A549 (cell line): Measurements from ENCODE around the gene CACNA1I. TPM values are rescaled to one million over a fixed set of nuclear protein-coding genes. Genes with fewer than 3 reads are reported as not detected.

Experiments used
- ATAC-seq, 2 experiments: fragments of 200-7000 bp in 1 of 2; fragments of >200 bp in 1 of 2; cut with Nextera tagmentation in 1 of 2; cut with Tn5 transposase in 1 of 2; 3 replicates each; pipeline versions ENCODE4 v1.8.0 to v1.9.1; 2018 to 2020; ENCODE audit warnings: mild to moderate bottlenecking in 1 of 2, moderate library complexity in 1 of 2
- CTCF ChIA-PET: fragments of 300-600 bp; sonication (Branson Sonifier 250); formaldehyde crosslinking; extraction: SDS; loops from one replicate; lab custom pipeline; 2021; ENCODE audit warnings: antibody characterized with exemption, inconsistent platforms; lab: Yijun Ruan, JAX
- POLR2A ChIA-PET: fragments of 350-600 bp; formaldehyde crosslinking; extraction: SDS; loops from one replicate; lab custom pipeline; 2021; ENCODE audit warnings: antibody characterized with exemption, inconsistent platforms; lab: Yijun Ruan, JAX
- DNase-seq, 2 experiments: peaks; one replicate each; pipeline versions ENCODE4 v3.0.0 to v3.0.0-alpha.2; 2011 to 2016; ENCODE audit warnings: low read depth in 1 of 2, low spot score in 1 of 2
- FAIRE-seq: peaks from 2 replicates; lab custom pipeline; 2011; peaks lifted over from hg19 to GRCh38; lab: Jason Lieb, UNC
- H3K27ac ChIP-seq, 2 experiments: fragments of >200 bp; sonication (Bioruptor Twin); formaldehyde crosslinking; 3 replicates each; pipeline ENCODE4 v1.5.1; 2016 to 2017
- H3K4me1 ChIP-seq: fragments of >200 bp; sonication (Bioruptor Twin); formaldehyde crosslinking; 3 replicates; pipeline ENCODE4 v1.6.1; 2016
- H3K4me2 ChIP-seq: fragments of >200 bp; sonication (Bioruptor Twin); formaldehyde crosslinking; 3 replicates; pipeline ENCODE4 v1.6.1; 2016
- H3K4me3 ChIP-seq: fragments of >200 bp; sonication (Bioruptor Twin); formaldehyde crosslinking; 3 replicates; pipeline ENCODE4 v1.5.1; 2016
- H3K9me3 ChIP-seq: fragments of >200 bp; sonication (Bioruptor Twin); formaldehyde crosslinking; 3 replicates; pipeline ENCODE4 v1.6.1; 2016
- ATOH8 ChIP-seq: fragments of 250-450 bp; sonication (Bioruptor Pico); IDR thresholded peaks from 2 replicates; pipeline ENCODE4 v1.5.0; 2020; ENCODE audit warnings: low read depth, mild to moderate bottlenecking, moderate library complexity
- BHLHE40 ChIP-seq: IDR thresholded peaks from 2 replicates; pipeline ENCODE4 v1.6.1; 2012; ENCODE audit warnings: low read depth, low read length, inconsistent platforms
- CHD2 ChIP-seq: fragments of 150-350 bp; IDR thresholded peaks from 2 replicates; pipeline ENCODE4 v1.6.1; 2014; ENCODE audit warnings: low read length; ENCODE audit not compliant: partially characterized antibody
- EP300 ChIP-seq, 2 experiments: fragments of >200 bp; sonication (Bioruptor Twin); formaldehyde crosslinking; IDR thresholded peaks; 2 replicates in 1 of 2; 3 replicates in 1 of 2; pipeline ENCODE4 v1.6.1; 2016 to 2017
- FOSL2 ChIP-seq, 2 experiments: fragments of 450-650 bp in 1 of 2; fragments of >200 bp in 1 of 2; sonication (Bioruptor Twin) in 1 of 2; formaldehyde crosslinking; IDR thresholded peaks; 2 replicates each; pipeline versions ENCODE4 v1.5.0 to v1.6.1; 2016 to 2020; ENCODE audit warnings: mild to moderate bottlenecking in 1 of 2, moderate library complexity in 1 of 2
- HMGXB4 ChIP-seq: fragments of 250-450 bp; sonication (Bioruptor Pico); IDR thresholded peaks from 2 replicates; pipeline ENCODE4 v1.5.0; 2021; ENCODE audit warnings: mild to moderate bottlenecking, moderate library complexity, borderline replicate concordance
- HOXB13 ChIP-seq: fragments of 250-450 bp; sonication (Bioruptor Pico); IDR thresholded peaks from 2 replicates; pipeline ENCODE4 v1.5.0; 2020; ENCODE audit warnings: low read depth, mild to moderate bottlenecking, moderate library complexity
- JUN ChIP-seq, 2 experiments: fragments of >200 bp; sonication (Bioruptor Twin); formaldehyde crosslinking; IDR thresholded peaks; 2 replicates in 1 of 2; 3 replicates in 1 of 2; pipeline ENCODE4 v1.6.1; 2016 to 2017
- JUNB ChIP-seq: fragments of >200 bp; sonication (Bioruptor Twin); formaldehyde crosslinking; IDR thresholded peaks from 2 replicates; pipeline ENCODE4 v1.6.1; 2016
- KDM1A ChIP-seq: fragments of 200-600 bp; sonication (generic); IDR thresholded peaks from 2 replicates; pipeline ENCODE4 v1.6.1; 2016; ENCODE audit warnings: low read depth, mild to moderate bottlenecking
- MYC ChIP-seq: IDR thresholded peaks from 2 replicates; pipeline ENCODE4 v1.6.1; 2012; ENCODE audit warnings: mild to moderate bottlenecking, inconsistent platforms, low read length, improper control_type of control experiment, borderline replicate concordance
- POLR2AphosphoS2 ChIP-seq: conservative IDR thresholded peaks from 2 replicates; pipeline ENCODE4 v1.6.1; 2012; ENCODE audit warnings: low read length, improper control_type of control experiment, inconsistent platforms
- TP53 ChIP-seq: fragments of 250-450 bp; sonication (Bioruptor Pico); IDR thresholded peaks from 2 replicates; pipeline ENCODE4 v1.5.0; 2021; ENCODE audit warnings: mild to moderate bottlenecking, moderate library complexity
- ZFP36 ChIP-seq: fragments of 450-650 bp; IDR thresholded peaks from 2 replicates; pipeline ENCODE4 v1.6.1; 2014; ENCODE audit warnings: borderline replicate concordance; ENCODE audit not compliant: partially characterized antibody
- ZSCAN20 ChIP-seq: fragments of 250-450 bp; sonication (Bioruptor Pico); IDR thresholded peaks from 2 replicates; pipeline ENCODE4 v1.8.0; 2022; ENCODE audit warnings: mild to moderate bottlenecking, moderate library complexity
- WGBS: methylation state at CpG from one replicate; pipeline ENCODE4 v1.1.6; 2017; ENCODE audit errors: missing lambda C conversion rate; 5-methylcytosine and 5-hydroxymethylcytosine counted together
- polyA plus RNA-seq, 4 experiments: library from polyadenylated mRNA; depleted of rRNA in 3 of 4; stranded (reverse); fragments of >200 nt; fragmentation: RNase III in 1 of 4; extraction: RNeasy Plus Mini Kit Qiagen cat#74134 plus additional on column Dnase treatment in 1 of 4; gene quantifications; 2 replicates in 3 of 4; 3 replicates in 1 of 4; pipeline ENCODE4 v1.2.3, GENCODE V29; 2011 to 2017

Gene CACNA1I
- polyA plus RNA-seq, 2 of the 4 experiments (the other 2 are of a cell fraction): 0.03 to 0.13 TPM

- TF ChIP-seq KDM1A (no peak), JUN (IDR thresholded peaks at IDR 0.05) (no peak), ZSCAN20 (CRISPR knock-in tag) (no peak), POLR2AphosphoS2 (no peak), TP53 (CRISPR knock-in tag) (no peak), ZFP36 (no peak), JUNB (no peak), ATOH8 (no peak), HMGXB4 (no peak), FOSL2 (IDR thresholded peaks at IDR 0.05) (no peak), FOSL2 (CRISPR knock-in tag; IDR thresholded peaks at IDR 0.05) (no peak), BHLHE40 (no peak), CHD2 (no peak), HOXB13 (no peak)
- Histone ChIP-seq H3K4me3 (no peak overlapping the region), H3K4me1 (no peaks in the 10 kb centered on the region), H3K4me2 (no peak overlapping the region), H3K27ac (no peak overlapping the region), H3K9me3 (no peaks in the 10 kb centered on the region)
- CTCF ChIA-PET: no interaction called here
- ATAC-seq (no peak), DNase-seq (no peak), FAIRE-seq (no peak)
- POLR2A ChIA-PET: no interaction called here
- 64% methylated on average over 8 of the region's 8 CpGs for WGBS
These were observed 132.5 kb downstream of the CACNA1I start for GRCh38 chr22:39703091-39703490.

GRCh38 chr22:39703928-39704639, 133.5 kb downstream of the CACNA1I start:
- POLR2A ChIA-PET: no interaction called here
- no peak overlapping the region for H3K4me2 ChIP-seq
- TF ChIP-seq EP300 (IDR thresholded peaks at IDR 0.05): no peak
- TF ChIP-seq ATOH8: no peak
- no peak for TF ChIP-seq MYC
- TF ChIP-seq, all 56 proteins: peak for 0
- no peak for ATAC-seq
- 77% methylated on average over 6 of the region's 17 CpGs for WGBS
- Histone ChIP-seq H3K4me1 (no peaks in the 10 kb centered on the region), H3K9me3 (no peaks in the 10 kb centered on the region), H3K27ac (no peak overlapping the region), H3K4me3 (no peak overlapping the region)
- FAIRE-seq: no peak
- CTCF ChIA-PET: interaction anchor here (0.7 to 0.9 kb wide), 2 partner anchors 9 to 201 kb away, joined by 3 to 4 read pairs; no protein-coding TSS in a partner anchor
- DNase-seq: no peak

- FAIRE-seq (no peak), DNase-seq (no peak), ATAC-seq (no peak)
- WGBS: 80% methylated on average over 7 of the region's 12 CpGs
- no peaks in the 10 kb centered on the region for H3K9me3 ChIP-seq
- ChIA-PET CTCF (no interaction called here), POLR2A (no interaction called here)
- no peak for TF ChIP-seq POLR2AphosphoS2
- no peaks in the 10 kb centered on the region for H3K4me1 ChIP-seq
- no peak overlapping the region for H3K4me3 ChIP-seq
- no peak overlapping the region for H3K27ac ChIP-seq
- no peak overlapping the region for H3K4me2 ChIP-seq
These were observed 134.8 kb downstream of the CACNA1I start for GRCh38 chr22:39705386-39705785.
